22Rv1 (cell line): Measurements from ENCODE around the gene RBM34.

ENCODE experiments used
- CTCF ChIP-seq: fragments of 450-650 bp; IDR thresholded peaks from 2 replicates; pipeline ENCODE4 v1.5.1; 2017; ENCODE audit warnings: mild to moderate bottlenecking
- ZFX ChIP-seq: fragments of 450-650 bp; IDR thresholded peaks from 2 replicates; pipeline ENCODE4 v1.6.1; 2017; ENCODE audit warnings: antibody characterized with exemption, borderline replicate concordance

- TF ChIP-seq CTCF (no peak), ZFX (no peak)
Measured at GRCh38 chr1:235149824-235150223, 11.2 kb downstream of the RBM34 start.
